ENCODE results near the gene KCTD15.

DNA sequence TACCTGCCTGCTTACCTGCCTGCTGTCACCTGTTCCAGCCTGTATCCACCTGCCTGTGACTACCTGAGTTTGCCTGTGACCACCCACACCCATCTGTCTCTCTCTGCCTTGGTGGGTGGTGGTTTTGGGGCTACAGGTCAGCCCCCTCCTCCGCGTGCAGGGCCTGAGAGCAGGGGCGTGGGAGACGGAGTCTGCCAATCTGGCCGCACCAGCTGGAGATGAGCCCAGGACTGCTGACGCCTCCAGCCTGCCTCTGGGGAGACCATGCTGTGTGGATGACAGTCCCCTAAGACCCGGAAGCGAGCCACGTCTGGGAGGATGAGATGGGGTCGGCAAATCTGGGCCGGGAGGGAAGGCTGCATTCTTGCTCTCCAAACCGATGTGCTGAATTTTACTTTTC, 15.9 kb upstream of the KCTD15 start:
- TF ChIP-seq POLR2AphosphoS5 (IDR thresholded peaks at IDR 0.05; ENCODE audit: borderline replicate concordance, low read depth, low read length) (no peak), EZH2 (IDR thresholded peaks at IDR 0.05) (no peak)
